BJ (cell line): Measurements from ENCODE around the gene SORL1. TPM values are rescaled to one million over a fixed set of nuclear protein-coding genes. Genes with fewer than 3 reads are reported as not detected.
A peak's percentile ranks its signal among the peaks of the same experiment; 100 is the strongest.

Source experiments
- CTCF ChIA-PET: fragments of 350-600 bp; formaldehyde crosslinking; extraction: SDS; loops from one replicate; lab custom pipeline; 2021; ENCODE audit warnings: antibody characterized with exemption, inconsistent platforms; lab: Yijun Ruan, JAX
- POLR2A ChIA-PET: fragments of 300-600 bp; sonication (Branson Sonifier 250); formaldehyde crosslinking; extraction: SDS; loops from one replicate; lab custom pipeline; 2021; ENCODE audit warnings: antibody characterized with exemption; lab: Charles Lee
- DNase-seq: peaks from one replicate; pipeline ENCODE4 v3.0.0-alpha.2; 2011; ENCODE audit warnings: low read depth
- H3K27me3 ChIP-seq: 2 replicates; pipeline ENCODE4 v1.6.0; 2011; ENCODE audit warnings: low read length; ENCODE audit not compliant: control insufficient read depth, insufficient read depth
- H3K36me3 ChIP-seq: 2 replicates; pipeline ENCODE4 v1.5.1; 2011; ENCODE audit warnings: low read length; ENCODE audit not compliant: control insufficient read depth, insufficient read depth
- H3K4me3 ChIP-seq: 2 replicates; pipeline ENCODE4 v1.5.1; 2011; ENCODE audit warnings: low read depth, mild to moderate bottlenecking, control low read depth, low read length
- CTCF ChIP-seq: IDR thresholded peaks from 2 replicates; pipeline ENCODE4 v1.5.1; 2011; ENCODE audit warnings: low read depth, mild to moderate bottlenecking, control low read depth, inconsistent platforms, low read length, moderate library complexity; ENCODE audit not compliant: insufficient read depth
- polyA plus RNA-seq: library from polyadenylated mRNA; depleted of rRNA; stranded (reverse); fragments of >200 nt; gene quantifications from 2 replicates; pipeline ENCODE4 v1.2.3, GENCODE V29; 2011

SORL1 gene
- polyA plus RNA-seq, 1 experiment, result 1.4 TPM

- DNase-seq, result no peak
- no peak for TF ChIP-seq CTCF
- ChIA-PET CTCF (interaction anchor here (1.1 kb wide), 1 partner anchor 210 kb away, joined by 5 read pairs; no protein-coding TSS in a partner anchor), POLR2A (no interaction called here)
- H3K27me3 ChIP-seq, result no peaks in the 10 kb centered on the region
- H3K4me3 ChIP-seq, result no peak overlapping the region
- H3K36me3 ChIP-seq, result no peaks in the 10 kb centered on the region
These were observed 78.1 kb downstream of the SORL1 start for GRCh38 chr11:121530257-121530656.

DNA sequence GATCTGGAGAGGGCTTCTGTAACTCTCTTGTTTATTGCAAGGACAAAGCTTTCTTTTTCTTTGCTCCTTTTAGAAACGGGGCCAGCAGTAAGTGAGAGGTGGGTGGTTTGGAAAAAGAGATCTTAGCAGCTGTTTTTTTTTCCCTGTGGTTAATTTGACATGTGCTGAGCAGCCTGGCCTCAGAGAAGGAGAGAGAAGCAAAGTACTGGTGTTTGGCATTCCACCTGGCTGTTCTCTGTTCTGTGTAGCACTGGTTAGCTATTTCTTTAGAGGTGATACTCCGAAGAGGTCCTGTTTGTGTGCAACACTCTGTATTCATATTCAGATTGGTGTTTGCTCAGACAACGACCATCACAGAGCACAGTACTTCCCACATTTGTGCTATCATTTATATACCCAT, 81.5 kb downstream of the SORL1 start:
- CTCF ChIA-PET, result interaction anchor here (0.6 to 4.1 kb wide), 15 partner anchors 17 to 972 kb away, joined by 3 to 22 read pairs (median 4); partner anchors contain the start of gene SORL1
- Histone ChIP-seq H3K4me3 (no peak overlapping the region), H3K27me3 (no peaks in the 10 kb centered on the region), H3K36me3 (no peaks in the 10 kb centered on the region)
- no peak for DNase-seq
- TF ChIP-seq CTCF, result no peak
- POLR2A ChIA-PET, result no interaction called here

GRCh38 chr11:121534131-121535093, 82.3 kb downstream of the SORL1 start:
- no peak overlapping the region for H3K4me3 ChIP-seq
- ChIA-PET POLR2A (no interaction called here), CTCF (interaction anchor here (0.5 to 4.1 kb wide), 17 partner anchors 9 to 971 kb away, joined by 3 to 22 read pairs (median 4); partner anchors contain the start of gene SORL1)
- TF ChIP-seq CTCF, result peak; percentile 68
- DNase-seq, result no peak
- no peaks in the 10 kb centered on the region for H3K36me3 ChIP-seq
- no peaks in the 10 kb centered on the region for H3K27me3 ChIP-seq

GRCh38 chr11:121535129-121535796, 83.1 kb downstream of the SORL1 start:
- no peak for DNase-seq
- CTCF ChIA-PET, result interaction anchor here (1.1 to 4.1 kb wide), 2 partner anchors 92 to 216 kb away, joined by 5 to 22 read pairs; no protein-coding TSS in a partner anchor
- TF ChIP-seq CTCF, result no peak

DNA sequence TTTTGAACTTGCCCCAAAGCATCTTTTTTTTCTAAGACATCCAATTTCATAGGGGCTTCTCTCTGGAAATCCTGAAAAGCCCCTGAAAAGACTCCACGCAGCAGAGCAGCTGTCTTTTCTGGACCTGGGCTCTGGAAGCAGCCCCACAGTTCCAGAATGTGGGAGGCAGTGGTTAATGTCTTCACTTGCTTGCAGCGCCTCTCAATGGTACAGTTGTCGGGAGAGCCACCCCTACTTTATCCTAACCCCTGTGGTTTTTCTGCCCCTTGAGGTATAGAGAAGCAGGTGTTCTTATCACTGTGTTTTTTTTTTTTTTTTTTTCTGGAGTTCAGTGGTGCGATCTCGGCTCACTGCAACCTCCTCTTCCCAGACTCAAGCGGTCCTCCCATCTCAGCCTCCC, 84.0 kb downstream of the SORL1 start:
- ChIA-PET POLR2A (no interaction called here), CTCF (interaction anchor here (4.1 kb wide), 1 partner anchor 217 kb away, joined by 22 read pairs; no protein-coding TSS in a partner anchor)
- no peaks in the 10 kb centered on the region for H3K27me3 ChIP-seq

More at GRCh38 chr11:121535129-121535796, 83.1 kb downstream of the SORL1 start:
- POLR2A ChIA-PET, result no interaction called here
- Histone ChIP-seq H3K4me3 (no peak overlapping the region), H3K36me3 (no peaks in the 10 kb centered on the region), H3K27me3 (no peaks in the 10 kb centered on the region)

More for the DNA sequence above, 84.0 kb downstream of the SORL1 start:
- DNase-seq, result no peak
- H3K4me3 ChIP-seq, result no peak overlapping the region
- no peak for TF ChIP-seq CTCF
- H3K36me3 ChIP-seq, result no peaks in the 10 kb centered on the region
